H1 (cell line): ENCODE results near the gene PFDN6. TPM values are rescaled to one million over a fixed set of nuclear protein-coding genes. Genes with fewer than 3 reads are reported as not detected.

ENCODE experiments used
- BACH1 ChIP-seq: IDR thresholded peaks from 2 replicates; pipeline ENCODE4 v1.6.1; 2012; ENCODE audit warnings: low read length, improper control_type of control experiment
- BCL11A ChIP-seq, 2 experiments: IDR thresholded peaks; one replicate each; pipeline ENCODE4 v1.6.1; 2011; ENCODE audit warnings: low read depth in 2 of 2, low read length in 2 of 2, mild to moderate bottlenecking in 2 of 2
- CBX5 ChIP-seq: fragments of 300-800, 300-1000 bp; sonication (generic); IDR thresholded peaks from 2 replicates; pipeline ENCODE4 v1.7.1; 2016; ENCODE audit warnings: antibody characterized with exemption, low read length, low read depth
- CBX8 ChIP-seq: fragments of 300-800, 300-1000 bp; sonication (generic); IDR thresholded peaks from 2 replicates; pipeline ENCODE4 v1.7.1; 2016; ENCODE audit warnings: low read depth, low read length, borderline replicate concordance
- CTBP2 ChIP-seq: IDR thresholded peaks from 2 replicates; pipeline ENCODE4 v1.7.0; 2011; ENCODE audit warnings: borderline replicate concordance, mild to moderate bottlenecking, moderate library complexity, mixed read lengths, low read length; ENCODE audit not compliant: insufficient read depth, insufficient read length
- EGR1 ChIP-seq: IDR thresholded peaks from 2 replicates; pipeline ENCODE4 v1.6.1; 2011; ENCODE audit warnings: low read depth, low read length, borderline replicate concordance
- EZH2 ChIP-seq: fragments of 200-600 bp; sonication (generic); IDR thresholded peaks from 2 replicates; pipeline ENCODE4 v1.7.1; 2012; ENCODE audit warnings: low read depth, mild to moderate bottlenecking, moderate library complexity, low read length, inconsistent platforms; ENCODE audit not compliant: severe bottlenecking
- KDM1A ChIP-seq: fragments of 200-600, 300-600 bp; sonication (generic); IDR thresholded peaks from 2 replicates; pipeline ENCODE4 v1.7.1; 2016; ENCODE audit warnings: mild to moderate bottlenecking, low read length, borderline replicate concordance
- KDM4A ChIP-seq: IDR thresholded peaks from one replicate; pipeline ENCODE4 v1.7.1; 2012; ENCODE audit warnings: low read depth, mild to moderate bottlenecking, moderate library complexity, low read length, inconsistent platforms; ENCODE audit not compliant: severe bottlenecking
- KDM5A ChIP-seq: fragments of 200-600 bp; IDR thresholded peaks from 2 replicates; pipeline ENCODE4 v1.7.1; 2012; ENCODE audit warnings: mild to moderate bottlenecking, low read length, inconsistent platforms, mixed read lengths
- MAFK ChIP-seq: IDR thresholded peaks from 2 replicates; pipeline ENCODE4 v1.6.1; 2012; ENCODE audit warnings: low read depth, mild to moderate bottlenecking, improper control_type of control experiment, low read length
- POLR2A ChIP-seq, 2 experiments: IDR thresholded peaks; 1 replicate in 1 of 2; 2 replicates in 1 of 2; pipeline ENCODE4 v1.6.1; 2011; ENCODE audit warnings: low read depth in 2 of 2, low read length in 2 of 2, mild to moderate bottlenecking in 2 of 2; ENCODE audit errors: control extremely low read depth in 1 of 2
- POU5F1 ChIP-seq: IDR thresholded peaks from 2 replicates; pipeline ENCODE4 v1.6.1; 2011; ENCODE audit warnings: low read depth, mild to moderate bottlenecking, low read length, moderate library complexity
- RBBP5 ChIP-seq: IDR thresholded peaks from 2 replicates; pipeline ENCODE4 v1.7.1; 2012; ENCODE audit warnings: low read depth, mild to moderate bottlenecking, inconsistent platforms, low read length, moderate library complexity, borderline replicate concordance
- RFX5 ChIP-seq: IDR thresholded peaks from 2 replicates; pipeline ENCODE4 v1.6.1; 2011; ENCODE audit warnings: low read depth, low read length, improper control_type of control experiment, borderline replicate concordance
- SAP30 ChIP-seq: fragments of 300-600 bp; sonication (generic); IDR thresholded peaks from 2 replicates; pipeline ENCODE4 v1.7.1; 2012; ENCODE audit warnings: low read length, moderate library complexity, mild to moderate bottlenecking, inconsistent platforms; ENCODE audit not compliant: insufficient read depth, insufficient replicate concordance
- SP2 ChIP-seq: IDR thresholded peaks from 2 replicates; pipeline ENCODE4 v1.6.1; 2012; ENCODE audit warnings: mild to moderate bottlenecking, low read length, inconsistent platforms
- TAF1 ChIP-seq: IDR thresholded peaks from 2 replicates; pipeline ENCODE4 v1.6.1; 2011; ENCODE audit warnings: mild to moderate bottlenecking, low read depth, low read length
- TEAD4 ChIP-seq: IDR thresholded peaks from 2 replicates; pipeline ENCODE4 v1.6.1; 2012; ENCODE audit warnings: low read depth, low read length, inconsistent platforms, mixed read lengths
- ZNF274 ChIP-seq: IDR thresholded peaks from 2 replicates; pipeline ENCODE4 v1.7.0; 2012; ENCODE audit warnings: low read length, borderline replicate concordance; ENCODE audit errors: extremely low read depth
- polyA plus RNA-seq, 7 experiments: library from polyadenylated mRNA; depleted of rRNA in 3 of 7; stranded (reverse) in 5 of 7; unstranded in 2 of 7; fragments of >200 nt in 5 of 7; fragments of 200-250 nt in 2 of 7; gene quantifications; 1 replicate in 5 of 7; 2 replicates in 1 of 7; 4 replicates in 1 of 7; pipeline versions ENCODE4 v1.2.1 to v1.2.3, GENCODE V29; 2011 to 2013; ENCODE audit warnings: missing spikeins in 2 of 7, mixed read lengths in 2 of 7
- total RNA-seq: library from RNA; stranded (reverse); fragmentation: NEBNext Ultra II Directional; extraction: Animal tissue kit (Norgen Biotek cat#: 25700); gene quantifications from 2 replicates; pipeline ENCODE4 v1.2.1, GENCODE V29; 2021
- TF ChIP-seq, protein P1 (sequence below): IDR thresholded peaks from 2 replicates; pipeline ENCODE4 v1.6.1; 2012; ENCODE audit warnings: inconsistent platforms
- TF ChIP-seq, protein P2 (sequence below): IDR thresholded peaks from 2 replicates; pipeline ENCODE4 v1.6.1; 2011; ENCODE audit warnings: low read length, improper control_type of control experiment

PFDN6 gene
- total and polyA plus RNA-seq, 2 of the 8 experiments (the other 6 are each of a cell fraction or from before 2014, with no cell fraction given): 32.0 to 95.7 TPM

DNA sequence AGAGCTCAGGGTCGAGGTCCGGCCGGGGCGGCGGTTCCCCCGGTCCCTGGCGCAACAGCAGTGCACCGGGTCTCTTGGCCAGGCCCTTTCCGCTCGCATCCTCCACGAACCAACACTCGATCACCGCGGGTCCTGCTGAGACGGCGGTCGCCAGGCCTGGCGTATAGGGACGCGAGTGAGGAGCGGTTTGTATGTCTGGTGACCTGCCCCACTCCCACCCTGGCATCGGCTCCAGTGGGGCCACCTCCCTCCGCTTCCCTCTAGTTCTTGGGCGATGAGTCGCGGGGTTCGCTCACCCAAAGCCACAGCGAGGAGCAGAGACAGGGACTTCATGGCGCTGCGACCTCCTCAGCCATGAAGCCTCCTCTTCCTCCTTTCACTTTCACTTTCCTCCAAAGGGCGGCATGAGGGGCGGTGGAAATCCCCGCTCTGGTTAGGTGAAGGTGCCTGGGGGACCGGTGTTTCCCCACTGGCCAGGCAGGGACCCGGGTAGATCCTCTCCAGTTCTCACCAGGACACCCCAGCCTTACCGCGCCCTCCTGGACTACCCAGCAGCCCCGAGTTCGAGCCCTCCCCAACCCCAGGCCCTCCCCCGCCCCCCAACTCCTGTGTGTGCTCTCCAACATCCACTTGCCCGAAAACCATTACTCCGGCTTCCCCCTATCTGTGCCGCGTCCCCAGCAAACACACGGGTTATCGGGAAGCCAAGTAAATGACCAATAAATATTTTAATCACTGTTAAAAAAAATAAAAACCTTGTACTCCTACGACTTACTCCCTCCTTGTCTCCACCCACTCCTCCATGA is 24.5 kb downstream of the PFDN6 start, which contains the start of gene TAPBP (continued):
- TF ChIP-seq EGR1 (no peak), KDM5A (no peak), TEAD4 (no peak), BACH1 (no peak; the same call in 1 of the 2 replicates), CBX8 (no peak), MAFK (no peak), ZNF274 (no peak), POU5F1 (no peak), TAF1 (peak; percentile 45; the same call in 1 of the 2 replicates), KDM1A (no peak), SP2 (no peak), KDM4A (peak; percentile 70), CTBP2 (no peak), RBBP5 (peak; percentile 46; the same call in 1 of the 2 replicates), CBX5 (no peak), RFX5 (no peak), POLR2A (IDR thresholded peaks at IDR 0.05; ENCODE audit: control extremely low read depth in 1 of 2, low read depth in 2 of 2, low read length in 2 of 2) (peak in 1 of 2 experiments; percentile 50; a peak in 1 of 3 replicates), SAP30 (peak; percentile 27), BCL11A (IDR thresholded peaks at IDR 0.05; ENCODE audit: low read depth in 2 of 2, low read length in 2 of 2) (no peak), EZH2 (no peak)
- TF ChIP-seq, protein P1, sequence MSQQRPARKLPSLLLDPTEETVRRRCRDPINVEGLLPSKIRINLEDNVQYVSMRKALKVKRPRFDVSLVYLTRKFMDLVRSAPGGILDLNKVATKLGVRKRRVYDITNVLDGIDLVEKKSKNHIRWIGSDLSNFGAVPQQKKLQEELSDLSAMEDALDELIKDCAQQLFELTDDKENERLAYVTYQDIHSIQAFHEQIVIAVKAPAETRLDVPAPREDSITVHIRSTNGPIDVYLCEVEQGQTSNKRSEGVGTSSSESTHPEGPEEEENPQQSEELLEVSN: no peak
- TF ChIP-seq, protein P2, sequence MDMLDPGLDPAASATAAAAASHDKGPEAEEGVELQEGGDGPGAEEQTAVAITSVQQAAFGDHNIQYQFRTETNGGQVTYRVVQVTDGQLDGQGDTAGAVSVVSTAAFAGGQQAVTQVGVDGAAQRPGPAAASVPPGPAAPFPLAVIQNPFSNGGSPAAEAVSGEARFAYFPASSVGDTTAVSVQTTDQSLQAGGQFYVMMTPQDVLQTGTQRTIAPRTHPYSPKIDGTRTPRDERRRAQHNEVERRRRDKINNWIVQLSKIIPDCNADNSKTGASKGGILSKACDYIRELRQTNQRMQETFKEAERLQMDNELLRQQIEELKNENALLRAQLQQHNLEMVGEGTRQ: no peak
